DOHH2 (cell line): ENCODE data around the gene ZNF507.

Experiments
- H3F3A ChIP-seq: fragments of 200-600 bp; sonication (generic), shearing (Covaris generic); 2 replicates; pipeline ENCODE4 v1.6.0; 2016; ENCODE audit warnings: antibody characterized with exemption, mild to moderate bottlenecking; ENCODE audit not compliant: control insufficient read depth, insufficient read depth
- H3K27ac ChIP-seq: fragments of 200-600 bp; sonication (generic); 2 replicates; pipeline ENCODE4 v1.5.1; 2014; ENCODE audit warnings: low read depth, mild to moderate bottlenecking, low read length, moderate library complexity
- H3K27me3 ChIP-seq: fragments of 200-600 bp; sonication (generic); 2 replicates; pipeline ENCODE4 v1.6.1; 2014; ENCODE audit warnings: mild to moderate bottlenecking, low read length, mixed read lengths; ENCODE audit not compliant: control insufficient read depth
- H3K36me3 ChIP-seq: fragments of 200-600 bp; sonication (generic); 2 replicates; pipeline ENCODE4 v1.6.1; 2014; ENCODE audit warnings: mild to moderate bottlenecking, low read length, moderate library complexity, mixed read lengths; ENCODE audit not compliant: control insufficient read depth
- H3K4me1 ChIP-seq: fragments of 200-600 bp; sonication (generic); 2 replicates; pipeline ENCODE4 v1.6.1; 2014; ENCODE audit warnings: mild to moderate bottlenecking, low read length, mixed read lengths; ENCODE audit not compliant: control insufficient read depth
- H3K4me2 ChIP-seq: fragments of 200-600 bp; sonication (generic); 2 replicates; pipeline ENCODE4 v1.6.0; 2014; ENCODE audit warnings: mild to moderate bottlenecking, low read length, moderate library complexity
- H3K4me3 ChIP-seq: fragments of 200-600 bp; sonication (generic); 2 replicates; pipeline ENCODE4 v1.5.1; 2014; ENCODE audit warnings: mild to moderate bottlenecking, low read length, mixed read lengths
- H3K79me2 ChIP-seq: fragments of 200-600 bp; sonication (generic); 2 replicates; pipeline ENCODE4 v1.6.1; 2014; ENCODE audit warnings: mild to moderate bottlenecking, low read length, mixed read lengths; ENCODE audit not compliant: control insufficient read depth
- H3K9me2 ChIP-seq: fragments of 200-600 bp; sonication (generic); replicated peaks from 2 replicates; pipeline ENCODE4 v1.6.1; 2014; ENCODE audit warnings: mild to moderate bottlenecking, low read length, mixed read lengths; ENCODE audit not compliant: control insufficient read depth
- H3K9me3 ChIP-seq: fragments of 200-600 bp; sonication (generic); 2 replicates; pipeline ENCODE4 v1.6.1; 2014; ENCODE audit warnings: antibody characterized with exemption, low read length, mixed read lengths; ENCODE audit not compliant: control insufficient read depth, insufficient read depth
- H4K20me1 ChIP-seq: fragments of 200-600 bp; sonication (generic); 2 replicates; pipeline ENCODE4 v1.6.0; 2014; ENCODE audit warnings: low read depth, mild to moderate bottlenecking, antibody characterized with exemption, low read length, moderate library complexity; ENCODE audit not compliant: control insufficient read depth, insufficient read depth
- EZH2phosphoT487 ChIP-seq: fragments of 200-600 bp; sonication (generic); IDR thresholded peaks from 2 replicates; pipeline ENCODE4 v1.6.1; 2017; ENCODE audit warnings: borderline replicate concordance, mild to moderate bottlenecking, antibody characterized with exemption, low read length, moderate library complexity, mixed read lengths
- TF ChIP-seq, protein P1 (sequence below): fragments of 200-600 bp; sonication (generic); IDR thresholded peaks from one replicate; pipeline ENCODE4 v1.5.1; 2014; ENCODE audit warnings: antibody characterized with exemption, mild to moderate bottlenecking, low read depth, low read length; ENCODE audit not compliant: poor library complexity, severe bottlenecking

ZNF507 gene

DNA sequence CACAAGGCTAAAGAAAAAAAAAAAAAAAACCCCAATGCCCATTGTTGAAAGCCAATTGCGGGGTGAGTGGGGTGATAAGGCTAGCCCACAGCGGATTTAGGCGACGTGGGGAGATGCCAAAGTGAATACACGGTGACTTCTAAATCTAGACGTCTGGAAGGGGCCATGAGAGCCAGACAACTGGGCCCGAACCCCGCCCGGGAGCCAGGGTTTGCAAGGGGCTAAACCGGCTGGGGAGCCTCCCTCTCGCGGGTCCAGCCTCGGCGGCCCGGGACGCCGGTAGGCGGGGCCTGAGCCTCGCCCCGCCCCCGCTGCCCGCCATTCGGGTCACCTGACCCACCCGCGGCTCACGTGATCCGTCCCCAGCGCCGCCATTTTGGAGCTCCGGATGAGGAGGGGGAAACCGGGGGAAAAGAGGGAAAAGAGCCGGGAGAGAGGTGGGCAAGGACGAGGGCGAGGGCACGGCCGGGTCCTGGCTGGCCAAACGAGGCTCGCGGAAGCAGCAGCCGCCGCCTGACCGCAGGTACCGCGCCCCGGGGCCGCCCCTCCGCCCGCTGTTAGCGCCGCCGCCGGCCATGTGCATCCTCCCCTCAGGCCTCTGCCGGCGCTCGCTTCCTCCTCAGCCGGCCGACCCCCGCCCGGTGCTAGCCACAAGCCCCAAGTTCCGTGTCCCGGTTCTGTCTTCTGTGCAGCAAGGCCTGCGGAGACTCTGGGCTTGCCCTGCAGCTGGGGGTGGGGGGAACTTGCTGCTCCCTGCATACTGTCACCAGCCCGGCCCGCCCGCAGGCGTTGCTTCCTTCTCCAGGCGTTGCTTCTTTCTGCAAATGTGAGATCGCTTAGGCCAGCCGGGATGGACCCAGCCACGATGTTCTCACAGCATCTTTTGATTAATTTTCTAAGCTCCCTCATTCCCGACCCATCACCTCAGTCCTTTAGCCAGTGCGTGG, at the start of gene ZNF507:
TSS of gene ZNF507 (plus strand) at position 350 of the 947 bp plus-strand sequence. CDS start 7,221 bp downstream, outside the sequence.
- peaks cover 5% of the 10 kb centered on the region; the same call in 1 of the 2 replicates for H3K27me3 ChIP-seq
- peaks cover 5% of the 10 kb centered on the region; the same call in 1 of the 2 replicates for H4K20me1 ChIP-seq
- H3K79me2 ChIP-seq = peaks cover 51% of the 10 kb centered on the region
- no peak for TF ChIP-seq EZH2phosphoT487
- TF ChIP-seq, protein P1, sequence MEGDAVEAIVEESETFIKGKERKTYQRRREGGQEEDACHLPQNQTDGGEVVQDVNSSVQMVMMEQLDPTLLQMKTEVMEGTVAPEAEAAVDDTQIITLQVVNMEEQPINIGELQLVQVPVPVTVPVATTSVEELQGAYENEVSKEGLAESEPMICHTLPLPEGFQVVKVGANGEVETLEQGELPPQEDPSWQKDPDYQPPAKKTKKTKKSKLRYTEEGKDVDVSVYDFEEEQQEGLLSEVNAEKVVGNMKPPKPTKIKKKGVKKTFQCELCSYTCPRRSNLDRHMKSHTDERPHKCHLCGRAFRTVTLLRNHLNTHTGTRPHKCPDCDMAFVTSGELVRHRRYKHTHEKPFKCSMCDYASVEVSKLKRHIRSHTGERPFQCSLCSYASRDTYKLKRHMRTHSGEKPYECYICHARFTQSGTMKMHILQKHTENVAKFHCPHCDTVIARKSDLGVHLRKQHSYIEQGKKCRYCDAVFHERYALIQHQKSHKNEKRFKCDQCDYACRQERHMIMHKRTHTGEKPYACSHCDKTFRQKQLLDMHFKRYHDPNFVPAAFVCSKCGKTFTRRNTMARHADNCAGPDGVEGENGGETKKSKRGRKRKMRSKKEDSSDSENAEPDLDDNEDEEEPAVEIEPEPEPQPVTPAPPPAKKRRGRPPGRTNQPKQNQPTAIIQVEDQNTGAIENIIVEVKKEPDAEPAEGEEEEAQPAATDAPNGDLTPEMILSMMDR = peak; percentile 27
- H3F3A ChIP-seq = no peaks in the 10 kb centered on the region; the same call in 1 of the 2 replicates
- no peaks in the 10 kb centered on the region for H3K9me3 ChIP-seq
- H3K9me2 ChIP-seq = no peaks in the 10 kb centered on the region
- H3K4me1 ChIP-seq = peaks cover 40% of the 10 kb centered on the region
- peaks cover 45% of the 10 kb centered on the region for H3K36me3 ChIP-seq
- peak within 1 kb of the TSS; percentile 39 for H3K27ac ChIP-seq
- peak within 1 kb of the TSS; percentile 95 for H3K4me3 ChIP-seq
- H3K4me2 ChIP-seq = peak within 1 kb of the TSS; percentile 68

DNA sequence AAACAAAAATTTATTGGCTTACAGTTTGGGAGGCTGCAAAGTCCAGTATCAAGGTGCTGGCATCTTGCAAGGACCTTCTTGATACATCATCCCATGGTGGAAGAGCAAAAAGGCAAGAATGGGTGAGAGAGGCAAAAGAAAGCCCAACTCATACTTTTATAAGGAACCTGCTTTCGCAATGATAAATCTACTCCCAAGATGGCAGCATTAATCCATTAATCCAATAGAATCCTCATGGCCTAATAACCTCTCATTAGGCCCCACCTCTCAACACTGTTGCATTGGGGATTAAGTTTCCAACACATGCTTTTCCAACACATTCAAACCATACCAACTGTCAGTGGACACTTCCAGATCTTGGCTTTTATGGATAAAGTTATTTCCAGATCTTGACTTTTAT, 48.7 kb upstream of the ZNF507 start:
- no peaks in the 10 kb centered on the region for H3F3A ChIP-seq
- no peaks in the 10 kb centered on the region for H3K27me3 ChIP-seq
- H3K4me2 ChIP-seq = no peak overlapping the region
- no peaks in the 10 kb centered on the region for H3K36me3 ChIP-seq
- no peak overlapping the region for H3K27ac ChIP-seq
- no peaks in the 10 kb centered on the region for H4K20me1 ChIP-seq
- no peaks in the 10 kb centered on the region for H3K79me2 ChIP-seq
- no peak for TF ChIP-seq EZH2phosphoT487
- TF ChIP-seq, protein P1 = no peak
- no peaks in the 10 kb centered on the region for H3K9me3 ChIP-seq
- H3K4me1 ChIP-seq = no peaks in the 10 kb centered on the region
- no peak overlapping the region for H3K4me3 ChIP-seq
- H3K9me2 ChIP-seq = no peaks in the 10 kb centered on the region

DNA sequence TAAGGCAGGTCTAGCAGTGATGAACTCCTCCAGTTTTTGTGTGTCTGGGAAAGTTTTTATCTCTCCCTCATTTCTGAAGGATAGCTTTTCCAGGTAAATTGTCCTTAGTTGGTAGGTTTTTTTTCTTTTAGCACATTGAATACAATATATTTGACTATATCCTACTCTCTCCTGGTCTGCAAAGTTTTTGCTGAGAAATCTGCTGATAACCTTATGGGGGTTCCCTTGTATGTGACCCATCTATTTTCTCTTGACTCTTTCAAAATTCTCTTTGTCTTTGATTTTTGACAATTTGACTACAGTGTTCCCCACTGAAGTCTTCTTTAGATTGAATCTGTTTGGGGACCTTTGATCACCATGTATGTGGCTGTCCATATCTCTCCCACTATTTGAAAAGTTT, 42.6 kb upstream of the ZNF507 start:
- no peaks in the 10 kb centered on the region for H3F3A ChIP-seq
- H4K20me1 ChIP-seq = no peaks in the 10 kb centered on the region
- H3K4me3 ChIP-seq = no peak overlapping the region
- H3K79me2 ChIP-seq = no peaks in the 10 kb centered on the region
- H3K9me2 ChIP-seq = no peaks in the 10 kb centered on the region
- no peaks in the 10 kb centered on the region for H3K9me3 ChIP-seq
- no peaks in the 10 kb centered on the region for H3K4me1 ChIP-seq
- no peaks in the 10 kb centered on the region for H3K27me3 ChIP-seq
- no peak overlapping the region for H3K4me2 ChIP-seq
- no peaks in the 10 kb centered on the region for H3K36me3 ChIP-seq
- H3K27ac ChIP-seq = no peak overlapping the region
- no peak for TF ChIP-seq EZH2phosphoT487
- TF ChIP-seq, protein P1 = no peak
